HG03196 (cell line): ENCODE results near the gene OR6C70.
"Not testable (repeated sequence)": the region's sequence is repeated elsewhere in the genome, so short reads cannot be mapped to it uniquely, and the experiment has no call there.

Experiments
- ATAC-seq: cut with Tn5 transposase; IDR thresholded peaks from one replicate; pipeline ENCODE4 v1.9.1; 2021; ENCODE audit not compliant: unreplicated experiment

OR6C70 gene

DNA sequence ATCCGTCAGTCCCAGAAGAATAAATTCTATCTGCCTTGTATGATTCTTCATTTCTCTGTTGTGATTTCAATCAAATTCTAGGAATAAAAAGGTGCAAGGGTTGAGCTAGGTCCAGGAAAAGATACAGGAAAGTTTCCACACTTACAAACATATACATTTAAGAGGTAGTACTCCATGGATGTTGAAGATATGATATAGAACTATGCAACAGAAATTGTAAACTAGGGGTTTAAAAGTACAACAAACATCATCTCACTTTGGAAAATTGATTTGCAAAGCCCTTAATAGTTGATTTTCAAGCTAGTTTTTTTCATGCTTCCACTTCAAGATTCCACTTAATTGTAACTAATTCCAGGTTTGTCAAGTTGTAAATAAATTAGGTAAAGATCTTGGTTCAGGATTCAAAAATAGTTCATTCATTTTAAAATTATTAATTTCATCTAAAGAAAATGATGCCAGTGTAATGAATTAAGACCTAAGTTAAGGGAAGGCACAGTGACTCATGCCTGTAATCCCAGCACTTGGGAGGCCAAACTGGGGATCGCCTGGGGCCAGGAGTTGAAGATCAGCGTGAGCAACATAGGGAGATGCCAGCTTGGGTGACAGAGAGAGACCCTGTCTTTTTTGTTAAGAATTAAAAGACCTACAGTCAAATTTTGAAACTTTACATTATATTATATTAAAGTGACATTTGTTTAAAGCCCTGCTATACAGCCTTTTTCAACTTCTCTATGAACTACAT is at the start of gene OR6C70:
TSS of gene OR6C70 (minus strand) at position 51 of the 742 bp plus-strand sequence. CDS start at position 51, 0 bp downstream.
- no peak for ATAC-seq

DNA sequence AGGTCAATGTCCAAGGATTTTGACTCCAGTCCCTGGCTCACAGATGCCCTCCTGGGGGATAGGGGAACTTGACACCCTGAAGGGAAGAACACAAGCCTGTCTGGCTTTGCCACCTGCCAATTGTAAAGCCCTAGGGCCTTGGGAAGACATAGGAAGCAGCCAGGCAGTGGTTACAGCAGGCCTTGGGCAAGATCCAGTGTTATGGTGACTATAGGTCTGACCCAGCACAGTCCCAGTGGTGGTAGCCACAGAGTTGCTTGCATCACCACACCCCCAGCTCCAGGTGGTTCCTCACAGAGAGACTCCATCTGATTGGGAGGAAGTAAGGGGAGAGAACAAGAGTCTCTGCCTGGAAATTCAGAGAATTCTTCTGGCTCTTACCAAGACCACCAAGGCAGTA is 46.5 kb upstream of the OR6C70 start:
- ATAC-seq, result no peak

DNA sequence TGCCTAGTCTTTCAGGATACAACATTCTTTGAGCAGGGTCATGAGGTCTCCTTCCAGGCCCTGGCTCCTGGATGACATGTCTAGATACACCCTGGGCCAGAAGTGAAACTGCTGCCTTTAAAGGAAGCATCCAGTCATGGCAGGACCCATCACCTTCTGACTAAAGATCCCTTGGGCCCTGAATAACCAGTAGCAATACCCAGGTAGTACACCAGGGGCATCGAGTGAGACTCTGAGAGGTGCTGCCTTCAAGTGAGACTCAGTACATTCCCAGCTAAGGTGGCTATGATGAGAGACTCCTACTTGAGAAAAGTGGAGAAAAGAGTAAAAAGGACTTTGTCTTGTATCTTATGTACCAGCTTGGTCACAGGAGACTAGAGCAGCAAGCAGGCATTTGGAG is 45.8 kb upstream of the OR6C70 start:
- no peak for ATAC-seq

DNA sequence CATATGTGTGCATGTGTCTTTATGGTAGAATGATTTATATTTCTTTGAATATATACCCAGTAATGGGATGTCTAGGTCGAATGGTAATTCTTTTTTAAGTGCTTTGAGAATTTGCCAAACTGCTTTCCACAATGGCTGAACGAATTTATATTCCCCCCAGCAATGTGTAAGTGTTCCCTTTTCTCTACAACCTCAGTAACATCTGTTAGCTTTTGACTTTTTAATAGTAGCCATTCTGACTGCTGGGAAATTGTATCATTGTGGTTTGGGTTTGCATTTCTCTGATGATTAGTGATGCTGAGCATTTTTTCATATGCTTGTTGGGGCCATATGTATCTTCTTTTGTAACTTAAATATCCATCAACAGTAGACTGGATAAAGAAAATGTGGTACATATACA is 31.7 kb upstream of the OR6C70 start:
- no peak for ATAC-seq

DNA sequence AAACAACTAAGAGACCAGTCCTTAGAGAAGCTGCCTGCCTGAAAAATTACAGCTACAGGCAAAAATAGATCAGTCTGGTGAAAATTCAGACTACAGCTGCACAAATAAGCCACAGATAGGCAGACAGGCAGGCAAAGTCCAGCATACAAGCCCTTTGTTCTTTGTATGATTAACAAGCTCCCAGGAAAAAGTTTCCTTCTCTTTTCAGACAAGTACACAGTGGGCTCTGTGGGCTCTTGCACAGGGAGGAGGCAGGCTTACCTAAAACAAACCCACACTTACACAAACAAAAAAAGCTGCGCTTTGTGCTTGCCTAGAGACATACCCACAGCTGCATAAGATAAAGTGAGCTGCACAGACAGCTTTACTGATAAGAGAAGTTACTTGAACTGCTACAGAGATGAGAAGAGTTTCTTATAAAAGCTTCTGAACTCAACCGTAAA is 29.9 kb upstream of the OR6C70 start:
- no peak for ATAC-seq

DNA sequence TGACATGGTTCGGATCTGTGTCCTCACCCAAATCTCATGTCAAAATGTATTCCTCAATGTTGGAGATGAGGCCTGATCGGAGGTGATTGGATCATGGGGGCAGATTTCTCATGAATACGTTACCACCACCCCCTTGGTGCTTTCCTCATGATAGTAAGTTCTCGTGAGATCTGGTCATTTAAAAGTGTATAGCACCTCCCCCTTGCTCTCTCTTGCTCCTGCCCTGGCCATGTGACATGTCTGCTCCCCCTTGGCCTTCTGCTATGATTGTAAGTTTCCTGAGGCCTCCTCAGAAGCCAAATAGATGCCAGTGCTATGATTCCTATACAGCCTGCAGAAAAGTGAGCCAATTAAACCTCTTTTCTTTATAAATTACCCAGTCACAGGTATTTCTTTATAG is 29.3 kb upstream of the OR6C70 start:
- no peak for ATAC-seq

DNA sequence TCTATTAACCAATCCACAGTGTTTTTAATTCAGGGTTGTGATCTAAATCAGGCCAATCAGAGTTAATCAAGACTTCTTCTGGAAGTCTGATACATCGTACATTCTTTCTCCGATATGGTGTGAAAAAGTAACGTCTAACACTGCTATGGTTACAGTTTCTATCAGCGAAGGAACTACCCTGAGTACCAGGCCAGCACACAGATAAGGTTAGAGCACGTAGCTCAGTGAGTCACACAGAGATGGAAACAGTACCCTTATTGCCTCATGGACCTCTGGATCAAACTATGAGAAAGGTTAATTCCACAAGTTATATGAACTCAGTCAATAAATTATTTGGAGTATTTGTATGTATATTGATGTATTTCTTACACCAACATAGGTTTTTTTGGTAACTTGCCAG is 25.6 kb upstream of the OR6C70 start:
- ATAC-seq, result no peak

DNA sequence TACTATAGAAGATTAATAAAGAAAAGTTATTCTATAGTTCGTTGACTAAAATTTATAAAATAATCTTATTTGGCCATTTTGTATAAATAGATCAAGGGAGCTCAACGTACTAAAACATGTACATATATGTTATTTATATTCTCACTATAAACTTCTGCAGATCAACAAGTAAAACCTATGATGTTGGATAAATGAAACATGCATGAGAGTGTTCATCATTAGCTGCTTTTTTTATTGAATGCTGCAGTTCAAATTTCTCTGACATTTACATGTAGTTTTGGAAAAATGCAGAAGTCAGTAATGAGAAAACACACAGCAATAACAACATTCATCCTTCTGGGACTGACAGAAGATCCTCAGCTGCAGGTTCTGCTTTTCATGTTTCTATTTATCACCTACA is 22.1 kb upstream of the OR6C70 start, which contains the start of gene OR6C68:
TSS of gene OR6C68 (plus strand) at position 301 of the 400 bp plus-strand sequence. CDS start at position 301, 0 bp downstream.
- ATAC-seq, result no peak

DNA sequence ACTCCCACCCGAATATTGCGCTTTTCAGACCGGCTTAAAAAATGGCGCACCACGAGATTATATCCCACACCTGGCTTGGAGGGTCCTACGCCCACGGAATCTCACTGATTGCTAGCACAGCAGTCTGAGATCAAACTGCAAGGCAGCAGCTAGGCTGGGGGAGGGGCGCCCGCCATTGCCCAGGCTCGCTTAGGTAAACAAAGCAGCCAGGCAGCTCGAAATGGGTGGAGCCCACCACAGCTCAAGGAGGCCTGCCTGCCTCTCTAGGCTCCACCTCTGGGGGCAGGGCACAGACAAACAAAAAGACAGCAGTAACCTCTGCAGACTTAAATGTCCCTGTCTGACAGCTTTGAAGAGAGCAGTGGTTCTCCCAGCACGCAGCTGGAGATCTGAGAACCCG is 14.3 kb upstream of the OR6C70 start:
- not testable (repeated sequence) for ATAC-seq

DNA sequence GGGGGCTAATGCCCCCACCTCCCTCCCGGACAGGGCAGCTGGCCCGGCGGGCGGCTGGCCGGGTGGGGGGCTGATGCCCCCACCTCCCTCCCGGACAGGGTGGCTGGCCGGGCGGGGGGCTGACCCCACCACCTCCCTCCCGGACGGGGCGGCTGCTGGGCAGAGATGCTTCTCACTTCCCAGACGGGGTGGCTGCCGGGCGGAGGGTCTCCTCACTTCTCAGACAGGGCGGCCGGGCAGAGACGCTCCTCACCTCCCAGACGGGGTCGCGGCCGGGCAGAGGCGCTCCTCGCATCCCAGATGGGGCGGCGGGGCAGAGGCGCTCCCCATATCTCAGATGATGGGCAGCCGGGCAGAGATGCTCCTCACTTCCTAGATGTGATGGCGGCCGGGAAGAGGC is 9.2 kb upstream of the OR6C70 start:
- ATAC-seq, result not testable (repeated sequence)

DNA sequence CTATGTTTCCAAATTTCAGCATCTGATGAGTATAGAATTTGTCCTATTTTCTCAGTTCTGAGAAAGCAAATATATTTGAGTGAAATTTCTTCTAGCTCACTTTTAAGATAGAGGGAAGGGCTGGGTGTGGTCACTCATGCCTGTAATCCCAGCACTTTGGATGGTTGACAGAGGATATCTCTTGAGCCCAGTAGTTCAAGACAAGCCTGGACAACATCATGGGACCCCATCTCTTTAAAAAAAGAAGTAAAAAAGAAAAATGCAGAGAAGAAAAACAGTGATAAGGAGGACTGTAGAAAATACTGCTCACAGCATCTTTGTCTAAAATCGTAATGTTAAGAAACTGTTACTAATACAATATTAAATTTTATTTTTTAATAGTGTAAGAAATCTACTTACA is 2.3 kb upstream of the OR6C70 start:
- ATAC-seq, result no peak

DNA sequence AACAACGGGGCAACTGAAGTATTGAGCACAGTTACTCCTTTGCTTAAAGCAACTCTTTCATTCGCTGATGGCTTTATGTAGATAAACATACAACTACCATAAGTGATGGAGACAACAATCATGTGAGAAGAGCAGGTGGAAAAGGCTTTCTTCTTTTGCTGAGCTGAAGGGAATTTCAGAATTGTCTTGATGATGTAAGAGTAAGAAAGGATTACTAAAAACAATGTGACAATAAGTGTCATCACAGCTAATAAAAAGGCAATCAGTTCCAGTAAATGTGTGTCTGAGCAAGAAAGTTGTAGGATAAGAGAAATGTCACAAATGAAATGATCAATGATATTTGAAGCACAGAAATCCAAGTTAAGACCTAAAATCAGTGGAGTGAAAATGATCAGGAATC is 647 bp downstream of the OR6C70 start:
- no peak for ATAC-seq

DNA sequence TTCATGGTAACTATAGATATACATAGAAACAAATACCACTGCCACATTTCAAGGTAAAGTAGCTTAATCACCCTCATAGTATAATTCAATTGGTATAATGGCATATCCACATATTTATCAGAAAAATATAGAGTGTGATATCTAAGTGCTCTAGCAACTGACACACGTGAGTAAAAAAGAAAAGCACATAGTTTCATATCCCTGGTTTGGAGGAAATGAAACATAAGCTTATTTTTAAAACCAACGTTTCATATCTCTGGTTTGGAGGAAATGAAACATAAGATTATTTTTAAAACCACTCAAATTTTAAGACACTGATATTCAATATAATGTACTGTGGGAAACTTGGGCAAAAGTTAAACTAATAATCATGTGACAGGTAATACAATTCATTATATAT is 2.1 kb downstream of the OR6C70 start:
- no peak for ATAC-seq

DNA sequence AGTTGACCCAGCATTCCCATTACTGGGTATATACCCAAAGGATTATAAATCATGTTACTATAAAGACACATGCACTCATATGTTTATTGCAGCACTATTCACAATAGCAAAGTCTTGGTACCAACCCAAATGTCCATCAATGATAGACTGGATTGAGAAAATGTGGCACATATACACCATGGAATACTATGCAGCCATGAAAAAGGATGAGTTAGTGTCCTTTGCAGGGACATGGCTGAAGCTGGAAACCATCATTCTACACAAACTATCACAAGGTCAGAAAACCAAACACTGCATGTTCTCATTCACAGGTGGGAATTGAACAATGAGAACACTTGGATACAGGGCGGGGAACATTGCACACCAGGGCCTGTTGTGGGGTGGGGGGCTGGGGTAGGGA is 5.0 kb downstream of the OR6C70 start:
- ATAC-seq, result not testable (repeated sequence)

DNA sequence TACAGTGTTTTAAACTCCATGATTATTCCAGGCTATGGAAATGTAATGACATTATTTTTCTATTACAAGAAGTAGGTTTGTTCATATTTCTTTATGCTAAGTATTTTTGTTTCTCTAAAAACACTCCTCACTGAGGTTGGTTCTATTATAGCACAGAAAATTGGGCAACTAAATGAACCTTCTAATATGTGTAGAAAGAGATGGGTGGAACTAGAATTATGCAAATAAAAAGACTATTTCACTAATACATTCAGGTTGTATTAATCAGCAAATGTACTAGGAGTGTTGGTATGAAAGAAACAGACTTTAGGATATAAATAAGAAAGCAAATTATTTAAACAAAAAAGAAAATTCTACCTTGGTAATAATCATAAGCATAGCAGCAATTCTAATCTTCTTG is 21.1 kb downstream of the OR6C70 start:
- ATAC-seq, result no peak

DNA sequence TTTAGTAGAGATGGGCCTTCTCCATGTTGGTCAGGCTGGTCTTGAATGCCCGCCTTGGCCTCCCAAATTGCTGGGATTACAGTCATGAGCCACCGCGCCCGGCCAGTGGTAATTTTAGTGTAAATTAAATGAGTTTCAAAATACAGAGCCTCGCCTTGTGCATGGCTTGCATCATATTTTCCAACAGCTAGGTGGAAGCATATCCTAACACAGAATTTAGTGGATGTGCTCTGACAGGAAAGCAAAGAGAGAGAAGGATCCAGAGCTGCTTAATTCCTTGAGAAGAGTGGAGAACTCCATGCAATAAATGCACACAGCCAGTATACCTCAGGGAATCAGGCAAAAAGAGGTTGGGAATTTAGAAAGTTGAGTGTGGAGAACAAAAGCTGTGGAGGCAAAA is 23.6 kb downstream of the OR6C70 start:
- ATAC-seq, result no peak

DNA sequence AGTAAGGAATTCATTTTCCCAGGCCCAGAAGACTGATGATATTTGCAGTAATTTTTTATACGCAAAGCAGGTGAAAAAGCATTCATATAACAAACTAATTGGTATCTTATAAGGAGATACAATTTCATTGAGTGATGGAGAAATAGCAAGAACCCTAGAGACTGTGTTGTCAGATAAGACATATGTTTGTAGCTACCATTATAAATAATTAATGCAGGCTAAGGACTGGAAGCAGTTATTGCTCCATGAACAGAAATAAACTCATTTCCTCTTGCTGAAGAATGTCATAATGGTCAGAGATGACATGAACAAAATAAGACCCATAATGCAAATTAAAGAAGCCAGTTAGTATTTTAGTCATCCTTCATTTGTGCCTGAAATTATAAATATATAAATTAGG is 24.6 kb downstream of the OR6C70 start:
- no peak for ATAC-seq

DNA sequence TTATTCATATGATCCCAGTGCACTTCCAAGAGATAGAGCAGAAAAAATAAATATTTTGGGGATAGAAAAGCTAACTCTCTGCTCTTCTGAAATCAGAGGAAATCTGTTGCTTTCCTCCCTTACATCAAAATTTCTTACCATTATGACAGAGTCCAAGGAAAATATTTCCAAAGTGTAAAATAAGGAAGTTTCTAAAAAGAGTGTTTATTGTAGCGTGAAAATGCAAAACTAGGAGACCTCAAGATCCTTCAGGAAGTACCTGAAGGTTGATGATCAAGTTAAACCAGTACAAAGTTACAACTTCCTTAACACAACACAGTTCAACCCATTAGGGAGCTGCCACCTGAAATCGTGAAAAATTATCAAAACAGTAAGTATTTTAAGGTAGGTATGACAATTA is 26.2 kb downstream of the OR6C70 start, which contains the start of gene OR6C2:
TSS of gene OR6C2 (plus strand) at position 301 of the 400 bp plus-strand sequence. CDS start 8,138 bp downstream, outside the sequence.
- ATAC-seq, result no peak

DNA sequence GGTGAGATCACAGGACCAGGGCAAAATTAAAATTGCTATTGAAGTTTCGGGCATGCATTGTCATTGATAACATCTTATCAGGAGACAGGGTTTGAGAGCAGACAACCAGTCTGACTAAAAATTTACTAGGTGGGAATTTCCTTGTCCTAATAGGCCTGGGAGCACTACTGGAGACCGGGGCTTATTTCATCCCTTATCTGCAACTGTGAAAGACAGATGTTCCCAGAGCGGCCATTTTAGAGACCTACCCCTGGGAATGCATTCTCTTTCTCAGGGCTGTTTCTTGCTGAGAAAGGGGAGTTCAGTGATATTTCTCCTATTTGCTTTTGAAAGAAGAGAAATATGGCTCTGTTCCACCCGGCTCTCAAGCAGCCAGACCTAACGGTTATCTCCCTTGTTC is 28.7 kb downstream of the OR6C70 start:
- ATAC-seq, result not testable (repeated sequence)

DNA sequence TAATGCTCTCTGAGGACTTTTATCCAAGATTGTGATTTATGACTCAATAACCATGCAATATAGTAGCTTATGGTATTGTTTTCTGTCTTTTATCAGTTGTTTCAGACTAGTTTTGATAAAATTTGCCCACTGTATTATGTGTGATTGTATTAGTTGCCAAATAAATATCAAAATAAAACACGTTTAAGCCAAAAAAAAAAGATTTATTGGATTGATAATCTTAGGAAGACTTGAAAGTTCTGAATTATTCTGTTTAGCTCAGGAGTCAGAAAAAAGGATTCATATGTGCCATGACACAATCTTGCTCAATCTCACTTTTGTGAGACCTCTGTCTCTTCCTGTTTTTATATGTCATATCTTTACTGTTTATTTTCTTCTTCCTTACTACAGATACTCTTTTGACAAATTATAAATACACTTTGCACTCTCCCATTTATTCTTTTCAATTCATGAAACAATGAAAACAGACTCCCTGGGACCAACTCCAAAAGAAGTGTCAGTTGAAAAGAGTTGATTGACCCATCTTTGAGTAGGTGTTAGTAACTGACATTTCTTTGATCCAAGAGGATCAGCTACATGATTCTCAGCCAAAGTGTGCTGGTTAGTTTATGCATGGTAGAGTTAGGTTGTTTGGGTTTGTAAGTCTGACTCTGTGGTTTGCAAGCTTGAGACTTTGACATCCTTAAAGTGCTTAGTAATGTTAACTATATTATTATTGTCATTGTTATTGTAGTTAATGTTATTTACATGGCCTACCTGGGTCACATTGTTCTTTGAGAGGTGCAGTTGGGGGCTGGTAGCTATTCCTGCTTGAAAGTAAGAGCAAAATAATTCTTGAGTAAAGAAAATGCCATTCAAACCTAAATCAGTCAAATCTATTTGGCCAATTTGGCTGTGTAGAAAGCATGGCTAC is 41.4 kb downstream of the OR6C70 start:
- no peak for ATAC-seq

DNA sequence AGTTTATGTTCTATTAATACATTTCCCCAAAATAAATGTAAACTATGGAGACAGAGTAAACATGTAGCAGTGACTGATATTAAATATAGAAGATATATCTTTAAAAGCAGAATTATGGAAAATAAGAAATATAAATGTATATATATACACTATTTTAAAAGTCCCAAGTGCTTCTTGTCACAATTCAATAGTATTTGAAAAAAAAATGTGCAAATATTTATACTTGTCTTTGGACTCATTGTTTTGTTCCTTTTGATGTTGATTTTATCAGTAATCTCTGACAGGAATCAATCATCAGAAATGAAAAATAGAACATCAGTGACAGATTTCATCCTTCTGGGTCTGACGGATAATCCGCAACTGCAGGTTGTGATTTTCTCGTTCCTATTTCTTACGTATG is 44.0 kb downstream of the OR6C70 start, which contains the start of gene OR6C76:
TSS of gene OR6C76 (plus strand) at position 301 of the 400 bp plus-strand sequence. CDS start at position 301, 0 bp downstream.
- ATAC-seq, result no peak
